HepG2 (cell line): Measurements from ENCODE around the gene ZNF740. TPM values are rescaled to one million over a fixed set of nuclear protein-coding genes. Genes with fewer than 3 reads are reported as not detected.

Experiments used
- polyA plus RNA-seq, 8 experiments: library from polyadenylated mRNA; depleted of rRNA in 3 of 8; stranded (reverse) in 7 of 8; unstranded in 1 of 8; fragments of >200 nt; fragmentation: Illumina TruSeq in 4 of 8; extraction: Trizol in 4 of 8; gene quantifications; 2 replicates each; pipeline versions ENCODE4 v1.2.1 to v1.2.3, GENCODE V29; 2011 to 2016; ENCODE audit warnings: low read depth in 4 of 8, missing spikeins in 1 of 8, mixed read lengths in 1 of 8; ENCODE audit not compliant: insufficient read depth in 1 of 8
- small RNA-seq, 3 experiments: library from RNA; depleted of rRNA; stranded (forward); fragments of <200 nt; gene quantifications; one replicate each; pipeline ENCODE3, GENCODE V24; 2012; ENCODE audit warnings: low read depth in 2 of 3, low replicate concordance in 1 of 3; ENCODE audit not compliant: insufficient read length in 3 of 3, insufficient read depth in 2 of 3
- total RNA-seq, 5 experiments: library from RNA; depleted of rRNA; stranded (reverse); fragments of >200 nt; fragmentation: Illumina TruSeq; extraction: Trizol; gene quantifications; 2 replicates each; pipeline ENCODE4 v1.2.3, GENCODE V29; 2016; ENCODE audit warnings: low read depth in 1 of 5

Gene ZNF740
- total and polyA plus RNA-seq, 2 of the 13 experiments (the other 11 are each of a cell fraction or from before 2014, with no cell fraction given) = 16.9 to 19.0 TPM

Small RNA genes within 50 kb of the gene (small RNA-seq; reads per million reads assigned to genes)
- gene HIGD1AP1 = 0 reads per million in 3 experiments
- gene RNU6-333P = 0 reads per million in 3 experiments

Other genes starting within 250 kb of the ZNF740 start
- gene KRT18, start 231.6 kb upstream of the ZNF740 start, total RNA-seq (2016; rRNA removed; fragmentation: Illumina TruSeq; extraction: Trizol) = 618 and 762 TPM in 2 replicates
- 433 and 436 TPM in 2 replicates for gene KRT18, start 231.6 kb upstream of the ZNF740 start, polyA plus RNA-seq (2011; rRNA removed)
- 548 and 779 TPM in 2 replicates for gene EIF4B, start 174.3 kb upstream of the ZNF740 start, total RNA-seq (2016; rRNA removed; fragmentation: Illumina TruSeq; extraction: Trizol)
- 327 and 416 TPM in 2 replicates for gene EIF4B, start 174.3 kb upstream of the ZNF740 start, polyA plus RNA-seq (2011; rRNA removed)
- gene TNS2, start 130.7 kb upstream of the ZNF740 start, total RNA-seq (2016; rRNA removed; fragmentation: Illumina TruSeq; extraction: Trizol) = 3.2 and 8.9 TPM in 2 replicates
- 18.0 and 20.4 TPM in 2 replicates for gene TNS2, start 130.7 kb upstream of the ZNF740 start, polyA plus RNA-seq (2011; rRNA removed)
- gene SPRYD3, start 101.3 kb upstream of the ZNF740 start, total RNA-seq (2016; rRNA removed; fragmentation: Illumina TruSeq; extraction: Trizol) = 9.0 and 9.2 TPM in 2 replicates
- 9.2 and 10.7 TPM in 2 replicates for gene SPRYD3, start 101.3 kb upstream of the ZNF740 start, polyA plus RNA-seq (2011; rRNA removed)
- gene IGFBP6, start 83.1 kb upstream of the ZNF740 start, total RNA-seq (2016; rRNA removed; fragmentation: Illumina TruSeq; extraction: Trizol) = 2.1 and 3.9 TPM in 2 replicates
- gene IGFBP6, start 83.1 kb upstream of the ZNF740 start, polyA plus RNA-seq (2011; rRNA removed) = 22.6 and 25.2 TPM in 2 replicates
- gene SOAT2, start 77.2 kb upstream of the ZNF740 start, total RNA-seq (2016; rRNA removed; fragmentation: Illumina TruSeq; extraction: Trizol) = 6.1 and 14.9 TPM in 2 replicates
- gene SOAT2, start 77.2 kb upstream of the ZNF740 start, polyA plus RNA-seq (2011; rRNA removed) = 108 and 131 TPM in 2 replicates
- 2.7 and 7.2 TPM in 2 replicates for gene CSAD, start 203 bp downstream of the ZNF740 start, total RNA-seq (2016; rRNA removed; fragmentation: Illumina TruSeq; extraction: Trizol)
- gene CSAD, start 203 bp downstream of the ZNF740 start, polyA plus RNA-seq (2011; rRNA removed) = 23.5 and 25.2 TPM in 2 replicates
- gene ITGB7, start 26.5 kb downstream of the ZNF740 start, total RNA-seq (2016; rRNA removed; fragmentation: Illumina TruSeq; extraction: Trizol) = 0.13 and 0.18 TPM in 2 replicates
- 0.14 and 0.16 TPM in 2 replicates for gene ITGB7, start 26.5 kb downstream of the ZNF740 start, polyA plus RNA-seq (2011; rRNA removed)
- 0.77 and 0.91 TPM in 2 replicates for gene RARG, start 51.5 kb downstream of the ZNF740 start, total RNA-seq (2016; rRNA removed; fragmentation: Illumina TruSeq; extraction: Trizol)
- 1.5 and 1.6 TPM in 2 replicates for gene RARG, start 51.5 kb downstream of the ZNF740 start, polyA plus RNA-seq (2011; rRNA removed)
- 11.5 and 11.6 TPM in 2 replicates for gene ESPL1, start 87.6 kb downstream of the ZNF740 start, total RNA-seq (2016; rRNA removed; fragmentation: Illumina TruSeq; extraction: Trizol)
- gene ESPL1, start 87.6 kb downstream of the ZNF740 start, polyA plus RNA-seq (2011; rRNA removed) = 5.3 and 5.8 TPM in 2 replicates
- gene PFDN5, start 114.8 kb downstream of the ZNF740 start, total RNA-seq (2016; rRNA removed; fragmentation: Illumina TruSeq; extraction: Trizol) = 462 and 578 TPM in 2 replicates
- 440 and 449 TPM in 2 replicates for gene PFDN5, start 114.8 kb downstream of the ZNF740 start, polyA plus RNA-seq (2011; rRNA removed)
- gene MYG1, start 119.0 kb downstream of the ZNF740 start, total RNA-seq (2016; rRNA removed; fragmentation: Illumina TruSeq; extraction: Trizol) = 58.0 and 62.6 TPM in 2 replicates
- 38.6 and 40.7 TPM in 2 replicates for gene MYG1, start 119.0 kb downstream of the ZNF740 start, polyA plus RNA-seq (2011; rRNA removed)
- 47.6 and 49.9 TPM in 2 replicates for gene AAAS, start 140.9 kb downstream of the ZNF740 start, total RNA-seq (2016; rRNA removed; fragmentation: Illumina TruSeq; extraction: Trizol)
- 52.0 and 54.0 TPM in 2 replicates for gene AAAS, start 140.9 kb downstream of the ZNF740 start, polyA plus RNA-seq (2011; rRNA removed)
- not detected in 2 replicates for gene SP7, start 155.6 kb downstream of the ZNF740 start, total RNA-seq (2016; rRNA removed; fragmentation: Illumina TruSeq; extraction: Trizol)
- gene SP7, start 155.6 kb downstream of the ZNF740 start, polyA plus RNA-seq (2011; rRNA removed) = not detected in 2 replicates
- gene SP1, start 199.5 kb downstream of the ZNF740 start, total RNA-seq (2016; rRNA removed; fragmentation: Illumina TruSeq; extraction: Trizol) = 27.5 and 46.7 TPM in 2 replicates
- gene SP1, start 199.5 kb downstream of the ZNF740 start, polyA plus RNA-seq (2011; rRNA removed) = 26.5 and 27.3 TPM in 2 replicates
- 0.58 and 0.90 TPM in 2 replicates for gene AMHR2, start 243.1 kb downstream of the ZNF740 start, total RNA-seq (2016; rRNA removed; fragmentation: Illumina TruSeq; extraction: Trizol)
- 0.24 and 0.50 TPM in 2 replicates for gene AMHR2, start 243.1 kb downstream of the ZNF740 start, polyA plus RNA-seq (2011; rRNA removed)